A549 (cell line): ENCODE data around the gene DIAPH2.

ENCODE experiments used
- CTCF ChIP-seq: fragments of >200 bp; sonication (Bioruptor Twin); formaldehyde crosslinking; IDR thresholded peaks from 3 replicates; pipeline ENCODE4 v1.5.1; 2016
- MAFK ChIP-seq: fragments of 450-650 bp; IDR thresholded peaks from 2 replicates; pipeline ENCODE4 v1.6.1; 2014; ENCODE audit not compliant: partially characterized antibody
- ZFP36 ChIP-seq: fragments of 450-650 bp; IDR thresholded peaks from 2 replicates; pipeline ENCODE4 v1.6.1; 2014; ENCODE audit warnings: borderline replicate concordance; ENCODE audit not compliant: partially characterized antibody

DNA sequence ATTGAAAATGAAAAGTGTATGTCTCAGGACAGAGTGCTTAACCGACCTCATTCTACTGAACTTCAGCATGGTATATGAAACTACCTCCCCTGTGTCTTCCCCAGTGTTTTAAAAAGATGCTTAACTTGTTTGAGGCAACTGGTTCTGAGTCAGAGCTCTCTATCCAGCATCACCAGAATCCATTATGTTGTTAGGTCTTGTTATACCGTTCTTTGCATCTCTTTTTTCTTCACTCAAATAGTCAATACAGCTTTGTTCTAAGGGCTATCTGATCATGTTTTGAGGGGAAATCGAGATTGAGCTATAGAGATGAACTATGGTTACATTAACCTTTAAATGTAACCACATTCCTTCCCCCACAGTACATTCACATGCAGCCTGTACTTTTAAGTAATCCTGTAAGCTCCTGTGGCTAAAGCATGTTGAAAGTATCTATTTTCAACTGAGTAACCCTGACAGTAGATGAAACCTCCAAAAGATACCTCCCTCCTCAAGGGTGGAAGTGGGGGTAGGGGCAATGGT lies 713.4 kb downstream of the DIAPH2 start:
- TF ChIP-seq ZFP36 (no peak), CTCF (no peak), MAFK (no peak)
